ENCODE data around the gene SDC1.

The SDC1 gene

DNA sequence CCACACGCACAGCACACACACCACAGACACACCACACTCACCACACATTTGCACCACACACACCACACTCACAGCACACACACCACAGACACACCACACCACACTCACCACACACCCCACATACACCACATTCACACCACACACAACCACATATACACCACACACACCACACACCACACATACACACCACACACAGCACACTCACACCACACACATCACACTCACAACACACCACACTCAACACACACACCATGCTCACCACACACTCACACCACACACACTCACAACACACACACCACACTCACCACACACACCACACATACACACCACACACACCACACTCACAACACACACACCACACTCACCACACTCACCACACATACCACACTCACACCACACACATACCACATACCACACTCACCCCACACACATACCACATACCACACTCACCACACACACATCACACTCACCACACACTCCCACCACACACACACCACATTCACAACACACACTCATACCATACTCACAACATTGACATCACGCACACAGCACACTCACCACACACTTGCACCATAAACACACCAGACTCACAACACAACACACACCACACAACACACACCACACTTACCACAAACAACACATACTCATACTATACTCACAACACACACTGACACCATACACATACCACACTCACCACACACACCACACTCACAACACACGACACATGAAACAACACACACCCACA lies 60.0 kb downstream of the SDC1 start:
- H3K4me1 Mint-ChIP-seq, result peaks cover 25% of the 10 kb centered on the region
- peaks cover 2% of the 10 kb centered on the region for H3K36me3 Mint-ChIP-seq (ENCODE audit: low read depth)
- no peaks in the 10 kb centered on the region for H3K27me3 Mint-ChIP-seq (ENCODE audit: low read depth, poor library complexity)
- TF ChIP-seq, protein P1, sequence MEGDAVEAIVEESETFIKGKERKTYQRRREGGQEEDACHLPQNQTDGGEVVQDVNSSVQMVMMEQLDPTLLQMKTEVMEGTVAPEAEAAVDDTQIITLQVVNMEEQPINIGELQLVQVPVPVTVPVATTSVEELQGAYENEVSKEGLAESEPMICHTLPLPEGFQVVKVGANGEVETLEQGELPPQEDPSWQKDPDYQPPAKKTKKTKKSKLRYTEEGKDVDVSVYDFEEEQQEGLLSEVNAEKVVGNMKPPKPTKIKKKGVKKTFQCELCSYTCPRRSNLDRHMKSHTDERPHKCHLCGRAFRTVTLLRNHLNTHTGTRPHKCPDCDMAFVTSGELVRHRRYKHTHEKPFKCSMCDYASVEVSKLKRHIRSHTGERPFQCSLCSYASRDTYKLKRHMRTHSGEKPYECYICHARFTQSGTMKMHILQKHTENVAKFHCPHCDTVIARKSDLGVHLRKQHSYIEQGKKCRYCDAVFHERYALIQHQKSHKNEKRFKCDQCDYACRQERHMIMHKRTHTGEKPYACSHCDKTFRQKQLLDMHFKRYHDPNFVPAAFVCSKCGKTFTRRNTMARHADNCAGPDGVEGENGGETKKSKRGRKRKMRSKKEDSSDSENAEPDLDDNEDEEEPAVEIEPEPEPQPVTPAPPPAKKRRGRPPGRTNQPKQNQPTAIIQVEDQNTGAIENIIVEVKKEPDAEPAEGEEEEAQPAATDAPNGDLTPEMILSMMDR (IDR thresholded peaks at IDR 0.05), result no peak
- no peak overlapping the region for H3K4me3 Mint-ChIP-seq
- DNase-seq, result no peak
- no peak overlapping the region for H3K27ac Mint-ChIP-seq
- peaks cover 3% of the 10 kb centered on the region for H3K9me3 Mint-ChIP-seq

DNA sequence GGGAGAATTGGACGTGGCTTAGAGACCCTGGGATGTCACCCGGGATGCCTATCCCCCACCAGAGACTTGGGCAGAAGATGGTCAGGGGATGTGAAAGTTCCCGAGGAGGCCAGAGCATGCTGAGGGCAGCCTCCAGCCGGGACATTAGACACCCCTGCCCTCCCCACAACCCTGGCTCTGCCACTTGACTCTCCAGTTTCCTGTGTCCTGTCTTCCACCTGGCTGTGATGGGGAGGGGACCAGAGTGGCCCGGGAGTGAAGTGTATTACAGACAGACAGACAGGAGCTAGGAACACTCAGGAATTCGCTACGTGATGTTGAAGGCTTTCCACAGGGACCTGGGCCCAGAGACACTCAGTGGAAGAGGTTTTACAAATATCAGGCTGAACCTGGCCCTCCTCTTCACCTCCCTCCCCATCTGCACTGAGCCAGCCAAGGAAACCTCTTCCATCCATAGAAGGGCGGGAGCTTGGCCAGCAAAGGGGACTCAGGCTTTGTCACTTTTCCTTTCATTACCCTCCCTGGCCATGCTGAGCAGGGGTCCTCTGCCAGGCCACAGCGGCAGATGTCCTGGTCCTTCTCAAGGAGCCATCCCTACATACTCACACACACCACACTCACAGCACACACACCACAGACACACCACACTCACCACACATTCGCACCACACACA lies 60.7 kb downstream of the SDC1 start:
- Mint-ChIP-seq H3K27ac (no peak overlapping the region), H3K9me3 (peaks cover 10% of the 10 kb centered on the region)
- DNase-seq, result no peak

DNA sequence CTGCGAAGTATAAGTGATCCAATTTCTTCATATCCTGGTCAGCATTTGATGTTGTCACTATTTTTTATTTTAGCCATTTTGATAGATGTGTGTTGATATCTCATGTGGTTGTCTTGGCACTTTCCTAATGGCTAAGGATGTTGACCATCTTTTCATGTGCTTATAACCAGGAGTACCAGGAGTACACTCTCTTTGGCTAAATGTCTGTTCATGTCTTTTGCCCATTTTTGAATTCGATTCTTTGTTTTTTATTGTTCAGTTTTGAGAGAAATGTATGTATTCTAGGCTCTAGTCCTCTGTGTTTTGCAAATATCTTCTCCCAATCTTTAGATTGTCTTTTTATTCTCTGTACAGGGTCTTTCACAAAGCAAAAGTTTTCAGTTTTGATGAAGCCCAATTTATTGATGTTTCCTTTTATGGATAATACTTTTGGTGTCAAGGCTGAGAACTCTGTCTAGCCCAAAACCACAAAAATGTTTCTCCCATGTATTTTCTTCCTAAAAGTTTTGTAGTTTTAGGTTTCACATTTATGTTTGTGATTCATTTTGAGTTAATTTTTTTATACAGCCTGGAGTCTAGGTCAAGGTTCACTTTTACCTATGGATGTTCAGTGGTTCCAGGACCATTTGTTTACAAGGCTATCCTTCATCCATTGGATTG lies 65.4 kb downstream of the SDC1 start:
- TF ChIP-seq, protein P1 (IDR thresholded peaks at IDR 0.05), result no peak
- peaks cover 5% of the 10 kb centered on the region for H3K4me1 Mint-ChIP-seq
- H3K9me3 Mint-ChIP-seq, result peaks cover 16% of the 10 kb centered on the region
- peaks cover 6% of the 10 kb centered on the region for H3K36me3 Mint-ChIP-seq (ENCODE audit: low read depth)
- no peak overlapping the region for H3K27ac Mint-ChIP-seq
- H3K4me3 Mint-ChIP-seq, result no peak overlapping the region
- no peak for DNase-seq
- H3K27me3 Mint-ChIP-seq (ENCODE audit: low read depth, poor library complexity), result no peaks in the 10 kb centered on the region

More for the DNA sequence above, 60.7 kb downstream of the SDC1 start:
- Mint-ChIP-seq H3K36me3 (ENCODE audit: low read depth) (peaks cover 6% of the 10 kb centered on the region), H3K27me3 (ENCODE audit: low read depth, poor library complexity) (no peaks in the 10 kb centered on the region), H3K4me3 (no peak overlapping the region), H3K4me1 (peaks cover 18% of the 10 kb centered on the region)
- TF ChIP-seq, protein P1 (IDR thresholded peaks at IDR 0.05), result no peak

DNA sequence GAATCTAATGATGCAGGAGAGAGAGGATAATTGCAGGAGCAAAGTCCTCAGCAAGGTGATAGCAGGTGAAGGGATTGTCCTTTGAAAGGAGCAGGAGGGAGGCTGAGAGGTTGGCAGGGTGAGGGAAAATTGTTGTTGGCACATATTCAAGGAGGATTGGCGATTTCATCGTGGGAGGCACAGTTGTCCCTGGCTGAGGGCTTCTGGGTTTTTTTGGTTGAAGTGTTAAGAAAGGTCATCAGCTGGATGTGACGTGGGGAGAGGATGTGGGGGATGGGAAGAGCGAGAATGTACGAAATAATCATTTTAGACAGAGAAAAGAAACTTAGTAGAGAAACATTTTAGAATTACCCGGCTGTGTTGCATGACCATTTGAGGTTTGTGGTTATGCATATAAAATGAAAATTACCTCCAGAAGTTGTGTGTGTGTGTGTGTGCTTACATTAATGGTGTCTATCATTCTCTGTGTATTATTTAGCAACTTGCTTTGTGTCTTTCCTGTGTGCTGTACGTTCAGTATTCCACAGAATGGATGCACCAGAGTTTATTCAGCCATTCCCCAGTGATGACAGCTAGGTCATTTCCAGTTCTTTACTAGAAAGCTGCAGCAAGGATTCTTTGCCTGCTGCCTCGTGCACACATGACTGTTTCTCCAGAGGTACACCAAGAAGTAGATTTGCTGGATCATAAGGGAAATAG lies 67.6 kb downstream of the SDC1 start:
- Mint-ChIP-seq H3K36me3 (ENCODE audit: low read depth) (peaks cover 6% of the 10 kb centered on the region), H3K27ac (no peak overlapping the region), H3K9me3 (peaks cover 16% of the 10 kb centered on the region), H3K27me3 (ENCODE audit: low read depth, poor library complexity) (no peaks in the 10 kb centered on the region), H3K4me3 (no peak overlapping the region), H3K4me1 (peaks cover 16% of the 10 kb centered on the region)
- DNase-seq, result no peak
- TF ChIP-seq, protein P1 (IDR thresholded peaks at IDR 0.05), result no peak

DNA sequence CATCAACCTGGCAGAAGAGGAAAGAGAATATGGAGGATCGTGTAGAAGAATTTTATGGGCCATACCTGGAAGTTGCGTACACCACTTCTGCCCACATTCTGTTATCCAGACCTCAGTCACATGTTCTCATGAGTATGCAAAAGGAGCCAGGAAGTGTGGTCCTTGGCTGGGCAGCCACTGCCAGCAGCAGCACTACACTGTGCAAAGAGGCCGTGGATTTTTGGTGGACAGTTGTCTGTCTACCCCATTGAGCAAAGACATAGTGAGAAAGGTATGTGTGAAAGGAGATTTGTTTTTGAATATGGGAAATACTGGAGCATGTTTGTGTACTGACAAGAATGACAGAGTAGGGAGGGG lies 68.1 kb downstream of the SDC1 start:
- H3K36me3 Mint-ChIP-seq (ENCODE audit: low read depth), result peaks cover 6% of the 10 kb centered on the region
- TF ChIP-seq, protein P1 (IDR thresholded peaks at IDR 0.05), result no peak
- H3K4me1 Mint-ChIP-seq, result peaks cover 13% of the 10 kb centered on the region
- peaks cover 16% of the 10 kb centered on the region for H3K9me3 Mint-ChIP-seq
- no peak overlapping the region for H3K27ac Mint-ChIP-seq
- no peak overlapping the region for H3K4me3 Mint-ChIP-seq
- H3K27me3 Mint-ChIP-seq (ENCODE audit: low read depth, poor library complexity), result no peaks in the 10 kb centered on the region
- no peak for DNase-seq
